Pancreas (tissue), 10 donors: Measurements from ENCODE around the gene PIK3CD. TPM values are rescaled to one million over a fixed set of nuclear protein-coding genes. Genes with fewer than 3 reads are reported as not detected.
A peak's percentile ranks its signal among the peaks of the same experiment; 100 is the strongest.

ENCODE experiments used
- ATAC-seq, 4 donors: fragments of 200-7000 bp; cut with Tn5 transposase; one replicate each; pipeline versions ENCODE4 v1.8.0 to v1.9.1; 2020; ENCODE audit warnings: mild to moderate bottlenecking in 4 of 4, moderate library complexity in 4 of 4
- DNase-seq, 6 donors: peaks; one replicate each; pipeline ENCODE4 v3.0.0-alpha.2; 2020
- FAIRE-seq: peaks from 2 replicates; lab custom pipeline; 2012; peaks lifted over from hg19 to GRCh38; lab: Jason Lieb, UNC
- H3K27ac ChIP-seq, 4 donors: fragments of 200-600 bp; sonication (generic); 1 replicate in 3 of 4; 2 replicates in 1 of 4; pipeline versions ENCODE4 v1.5.0 to v1.8.0; 2020
- H3K27me3 ChIP-seq, 4 donors: fragments of 200-600 bp; one replicate each; pipeline ENCODE4 v1.8.0; 2021
- H3K36me3 ChIP-seq, 3 donors: fragments of 200-600 bp; sonication (generic) in 1 of 3; one replicate each; pipeline versions ENCODE4 v1.5.0 to v1.8.0; 2020 to 2021
- H3K4me1 ChIP-seq, 3 donors: fragments of 200-600 bp; one replicate each; pipeline ENCODE4 v1.8.0; 2021
- H3K4me3 ChIP-seq, 4 donors: fragments of 200-600 bp; sonication (generic) in 2 of 4; one replicate each; pipeline versions ENCODE4 v1.5.0 to v1.8.0; 2020 to 2021
- H3K9me3 ChIP-seq, 4 donors: fragments of 200-600 bp; one replicate each; pipeline ENCODE4 v1.8.0; 2021
- CTCF ChIP-seq, 4 donors: fragments of 200-600 bp; sonication (generic) in 3 of 4; IDR thresholded peaks; one replicate each; pipeline versions ENCODE4 v1.5.0 to v1.8.0; 2021; ENCODE audit warnings: antibody characterized with exemption in 4 of 4
- WGBS, 2 donors: extraction: QIAGEN DNeasy Blood & Tissue Kit; methylation state at CpG; one replicate each; pipeline ENCODE4 v1.1.7; 2013; 5-methylcytosine and 5-hydroxymethylcytosine counted together
- intact Hi-C, 3 donors: fragments of 100-400 bp; cut with DNase I; formaldehyde crosslinking; loops; one replicate each; pipeline versions ENCODE4 v1.11.1 to v1.14.2; 2022
- polyA plus RNA-seq, 2 donors: library from polyadenylated mRNA; stranded (reverse); fragments of 200-250 nt; gene quantifications; one replicate each; pipeline ENCODE4 v1.2.3, GENCODE V29; 2013
- total RNA-seq, 6 donors: library from RNA; stranded (reverse); fragmentation: NEBNext Ultra II Directional in 4 of 6; extraction: Animal tissue kit (Norgen Biotek cat#: 25700) in 4 of 6; gene quantifications; one replicate each; pipeline versions ENCODE4 v1.2.1 to v1.2.4, GENCODE V29; 2021 to 2023
- donor health status: healthy with polysubstance abuse.
- donor health status: DM: no; HTN: no; CAD: no; lungs with moderate emphysema.
- donor health status: DM: no; HTN: no; CAD: no.
- donor health status: control.
- donor health status: control.
- donor health status: Bipolar disorder and iron deficiency.
- donor health status: DM: yes; HTN: yes; CAD: no.
- donor health status: DM: no; HTN: no; CAD: no.
- donor health status: DM: no; HTN: no; CAD: no.
- donor health status: DM: yes; HTN: yes; CAD: no.

The PIK3CD gene
- total and polyA plus RNA-seq, 8 donors = 1.9 to 10.6 (median 2.3) TPM

GRCh38 chr1:9722378-9722749 is 70.8 kb downstream of the PIK3CD start:
- WGBS, 2 donors = 95 to 97% methylated on average over 10 of the region's 10 CpGs
- TF ChIP-seq CTCF (IDR thresholded peaks at IDR 0.05) = no peak
- H3K36me3 ChIP-seq = no peaks in the 10 kb centered on the region
- FAIRE-seq = no peak
- no peaks in the 10 kb centered on the region for H3K4me1 ChIP-seq
- no peaks in the 10 kb centered on the region for H3K27me3 ChIP-seq
- intact Hi-C loops = loop anchor here in 1 of 3 donors (5.0 kb wide), 1 partner anchor 140 kb away; no protein-coding TSS in a partner anchor
- no peak overlapping the region for H3K27ac ChIP-seq
- no peak overlapping the region for H3K4me3 ChIP-seq
- peak in 1 of 6 donors; percentile 54 for DNase-seq
- ATAC-seq = no peak
- no peaks in the 10 kb centered on the region for H3K9me3 ChIP-seq

GRCh38 chr1:9723068-9723805 is 71.7 kb downstream of the PIK3CD start:
- Histone ChIP-seq H3K27ac (no peak overlapping the region), H3K4me1 (no peaks in the 10 kb centered on the region), H3K36me3 (peaks cover 0 to under 1% (median 0%) of the 10 kb centered on the region in 3 donors), H3K27me3 (no peaks in the 10 kb centered on the region), H3K4me3 (no peak overlapping the region), H3K9me3 (no peaks in the 10 kb centered on the region)
- DNase-seq (peak in 1 of 6 donors; percentile 48), FAIRE-seq (no peak), ATAC-seq (no peak)
- 97 to 98% methylated on average over 14 of the region's 14 CpGs for WGBS, 2 donors
- intact Hi-C loops = loop anchor here in 1 of 3 donors (5.0 kb wide), 1 partner anchor 139 kb away; no protein-coding TSS in a partner anchor
- TF ChIP-seq CTCF (IDR thresholded peaks at IDR 0.05) = no peak

GRCh38 chr1:9723926-9724325 is 72.4 kb downstream of the PIK3CD start:
- H3K9me3 ChIP-seq = no peaks in the 10 kb centered on the region
- H3K36me3 ChIP-seq = peaks cover 0 to 6% (median 2%) of the 10 kb centered on the region in 3 donors
- WGBS, 2 donors = 98 to 100% methylated on average over 6 of the region's 6 CpGs
- no peak overlapping the region for H3K27ac ChIP-seq
- no peaks in the 10 kb centered on the region for H3K27me3 ChIP-seq
- H3K4me1 ChIP-seq = no peaks in the 10 kb centered on the region
- ATAC-seq = no peak
- DNase-seq = peak in 1 of 6 donors; percentile 53
- H3K4me3 ChIP-seq = no peak overlapping the region
- TF ChIP-seq CTCF (IDR thresholded peaks at IDR 0.05) = no peak
- intact Hi-C loops = loop anchor here in 1 of 3 donors (5.0 kb wide), 1 partner anchor 138 kb away; no protein-coding TSS in a partner anchor
- no peak for FAIRE-seq

- 77% methylated on average over 24 of the region's 24 CpGs for WGBS, 2 donors
- H3K4me3 ChIP-seq = no peak overlapping the region
- intact Hi-C loops = loop anchor here in 1 of 3 donors (5.0 kb wide), 1 partner anchor 137 kb away; no protein-coding TSS in a partner anchor
- no peak for FAIRE-seq
- ATAC-seq = peak; percentile 51 to 85 (median 74)
- H3K36me3 ChIP-seq = peaks cover 0 to 16% (median 2%) of the 10 kb centered on the region in 3 donors
- peak; percentile 42 to 67 (median 56) for TF ChIP-seq CTCF (IDR thresholded peaks at IDR 0.05)
- no peak overlapping the region for H3K27ac ChIP-seq
- DNase-seq = peak in 4 of 6 donors; percentile 45 to 75 (median 58)
- H3K4me1 ChIP-seq = no peaks in the 10 kb centered on the region
- H3K27me3 ChIP-seq = no peaks in the 10 kb centered on the region
- H3K9me3 ChIP-seq = no peaks in the 10 kb centered on the region
Measured at GRCh38 chr1:9724706-9725476, 73.4 kb downstream of the PIK3CD start.
